ENCODE results near the gene RNF126. TPM values are rescaled to one million over a fixed set of nuclear protein-coding genes. Genes with fewer than 3 reads are reported as not detected.

RNF126 gene
- polyA plus RNA-seq, 1 donor (not counting 4 experiments of a cell fraction or from before 2014, with no cell fraction given): 8.2 TPM

GRCh38 chr19:612941-613340, 50.1 kb downstream of the RNF126 start:
- no peak overlapping the region for H3K4me3 ChIP-seq (ENCODE audit: control insufficient read depth in 2 of 3, extremely low read depth in 1 of 3, insufficient read depth in 2 of 3, low read depth in 1 of 3, low read length in 3 of 3)
- H3K27me3 ChIP-seq (ENCODE audit: control insufficient read depth, extremely low read depth, insufficient read depth, low read length): no peaks in the 10 kb centered on the region
- H3K9me1 ChIP-seq (ENCODE audit: control insufficient read depth, extremely low read depth, insufficient read depth, low read length): no peaks in the 10 kb centered on the region
- H3K4me2 ChIP-seq (ENCODE audit: control insufficient read depth, extremely low read depth, insufficient read depth, low read depth, low read length): no peak overlapping the region
- peaks cover 8% of the 10 kb centered on the region for H4K20me1 ChIP-seq (ENCODE audit: control insufficient read depth, extremely low read depth, insufficient read depth, low read length)
- H2AFZ ChIP-seq (ENCODE audit: control insufficient read depth, low read length): no peak overlapping the region
- dilution Hi-C loops (cut with MboI; ENCODE audit: extremely low pct_ligation_motif_present, low sequenced_read_pairs): no loop called here
- H3K9ac ChIP-seq (ENCODE audit: control insufficient read depth, extremely low read depth, insufficient read depth, low read length): no peak overlapping the region
- no peaks in the 10 kb centered on the region for H3K9me3 ChIP-seq (ENCODE audit: control insufficient read depth, low read depth, low read length)
- H3K27ac ChIP-seq (ENCODE audit: control insufficient read depth, insufficient read depth, low read length): no peak overlapping the region
- H3K36me3 ChIP-seq (ENCODE audit: control insufficient read depth in 2 of 2, extremely low read depth in 1 of 2, insufficient read depth in 2 of 2, low read length in 2 of 2): peaks cover 0 to 7% of the 10 kb centered on the region in 2 experiments
- H3K4me1 ChIP-seq (ENCODE audit: control insufficient read depth, extremely low read depth, insufficient read depth, low read length): peaks cover 18% of the 10 kb centered on the region
- no peaks in the 10 kb centered on the region for H3K79me2 ChIP-seq (ENCODE audit: control insufficient read depth, insufficient read depth, low read length)
- TF ChIP-seq EZH2 (IDR thresholded peaks at IDR 0.05; ENCODE audit: low read length) (no peak), CTCF (optimal IDR thresholded peaks at IDR 0.05 in 1 of 3, IDR thresholded peaks at IDR 0.05 in 1 of 3, conservative IDR thresholded peaks at IDR 0.05 in 1 of 3; ENCODE audit: extremely low read depth in 1 of 3, insufficient read depth in 2 of 3, low read length in 3 of 3) (no peak)
- FAIRE-seq (no peak), DNase-seq (ENCODE audit: low read depth, low spot score) (no peak)

GRCh38 chr19:611481-611868, 51.5 kb downstream of the RNF126 start:
- TF ChIP-seq CTCF (optimal IDR thresholded peaks at IDR 0.05 in 1 of 3, IDR thresholded peaks at IDR 0.05 in 1 of 3, conservative IDR thresholded peaks at IDR 0.05 in 1 of 3; ENCODE audit: extremely low read depth in 1 of 3, insufficient read depth in 2 of 3, low read length in 3 of 3) (no peak), EZH2 (IDR thresholded peaks at IDR 0.05; ENCODE audit: low read length) (no peak)

More at GRCh38 chr19:611481-611868, 51.5 kb downstream of the RNF126 start:
- Histone ChIP-seq H3K79me2 (ENCODE audit: control insufficient read depth, insufficient read depth, low read length) (no peaks in the 10 kb centered on the region), H3K9me3 (ENCODE audit: control insufficient read depth, low read depth, low read length) (no peaks in the 10 kb centered on the region), H3K36me3 (ENCODE audit: control insufficient read depth in 2 of 2, extremely low read depth in 1 of 2, insufficient read depth in 2 of 2, low read length in 2 of 2) (peaks cover 0 to 2% of the 10 kb centered on the region in 2 experiments), H3K27ac (ENCODE audit: control insufficient read depth, insufficient read depth, low read length) (peak overlapping the region; percentile 57), H3K27me3 (ENCODE audit: control insufficient read depth, extremely low read depth, insufficient read depth, low read length) (no peaks in the 10 kb centered on the region), H3K9me1 (ENCODE audit: control insufficient read depth, extremely low read depth, insufficient read depth, low read length) (no peaks in the 10 kb centered on the region), H3K4me2 (ENCODE audit: control insufficient read depth, extremely low read depth, insufficient read depth, low read depth, low read length) (peak overlapping the region; percentile 15), H3K4me1 (ENCODE audit: control insufficient read depth, extremely low read depth, insufficient read depth, low read length) (peaks cover 18% of the 10 kb centered on the region), H3K4me3 (ENCODE audit: control insufficient read depth in 2 of 3, extremely low read depth in 1 of 3, insufficient read depth in 2 of 3, low read depth in 1 of 3, low read length in 3 of 3) (no peak overlapping the region), H2AFZ (ENCODE audit: control insufficient read depth, low read length) (no peak overlapping the region), H4K20me1 (ENCODE audit: control insufficient read depth, extremely low read depth, insufficient read depth, low read length) (peaks cover 8% of the 10 kb centered on the region), H3K9ac (ENCODE audit: control insufficient read depth, extremely low read depth, insufficient read depth, low read length) (peak overlapping the region; percentile 64)
- DNase-seq (ENCODE audit: low read depth, low spot score) (peak; percentile 67), FAIRE-seq (no peak)
- dilution Hi-C loops (cut with MboI; ENCODE audit: extremely low pct_ligation_motif_present, low sequenced_read_pairs): no loop called here
